ENCODE measurements around the gene SERINC1. TPM values are rescaled to one million over a fixed set of nuclear protein-coding genes. Genes with fewer than 3 reads are reported as not detected.

SERINC1 gene
- total RNA-seq, 1 donor from 2014 or later: 44.0 TPM

DNA sequence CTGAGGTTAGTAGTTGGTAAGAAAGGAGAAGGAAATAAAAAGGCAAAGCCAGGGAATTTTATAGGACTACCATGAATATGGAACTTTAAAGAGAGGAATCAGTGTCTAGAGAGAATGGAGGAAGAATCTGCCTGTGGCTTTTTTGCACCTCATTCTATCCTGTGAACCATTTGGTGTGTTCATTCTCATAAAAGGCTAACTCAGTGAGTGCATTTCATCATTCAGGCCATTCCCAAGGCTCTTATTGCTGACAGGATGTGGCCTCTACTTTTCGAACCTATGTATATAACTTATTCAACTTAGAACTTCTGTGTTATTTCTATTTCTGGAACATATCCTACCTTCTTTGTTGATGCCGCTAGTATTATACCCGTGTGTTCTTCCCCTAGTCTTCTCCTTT is 45.0 kb downstream of the SERINC1 start:
- Mint-ChIP-seq H3K9me3 (no peaks in the 10 kb centered on the region), H3K4me1 (ENCODE audit: low read depth) (peaks cover 12% of the 10 kb centered on the region), H3K4me3 (ENCODE audit: low read depth) (no peak overlapping the region), H3K27me3 (ENCODE audit: low read depth) (no peaks in the 10 kb centered on the region), H3K27ac (no peak overlapping the region), H3K36me3 (ENCODE audit: low read depth) (peaks cover 84% of the 10 kb centered on the region)
- DNase-seq (ENCODE audit: low spot score): no peak
- intact Hi-C loops (cut with micrococcal nuclease): loop anchor here (5.0 kb wide), 1 partner anchor 44 kb away; no protein-coding TSS in a partner anchor

DNA sequence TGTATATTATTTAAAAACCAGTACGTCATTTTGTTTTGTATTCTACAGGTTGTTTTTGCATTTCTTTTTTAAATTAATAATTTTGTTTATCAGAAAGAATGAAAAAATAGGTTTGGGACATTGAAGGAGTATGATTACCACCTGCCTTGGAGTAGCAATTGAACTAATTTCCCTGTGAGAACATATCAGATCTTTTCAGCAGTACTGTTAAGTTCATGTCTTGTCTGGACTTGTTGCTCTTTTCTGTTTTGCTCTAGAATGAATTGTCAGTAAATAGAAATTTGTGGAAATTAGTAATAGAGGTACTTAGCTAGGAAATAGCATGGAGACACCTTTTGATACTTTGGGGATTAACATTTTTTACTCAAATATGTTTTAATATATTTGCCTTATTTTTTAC is 47.9 kb downstream of the SERINC1 start:
- DNase-seq (ENCODE audit: low spot score): no peak
- Mint-ChIP-seq H3K36me3 (ENCODE audit: low read depth) (peaks cover 73% of the 10 kb centered on the region), H3K27me3 (ENCODE audit: low read depth) (no peaks in the 10 kb centered on the region), H3K4me3 (ENCODE audit: low read depth) (no peak overlapping the region), H3K27ac (no peak overlapping the region), H3K4me1 (ENCODE audit: low read depth) (peaks cover 10% of the 10 kb centered on the region), H3K9me3 (no peaks in the 10 kb centered on the region)
- intact Hi-C loops (cut with micrococcal nuclease): loop anchor here (2.0 kb wide), 1 partner anchor 23 kb away; no protein-coding TSS in a partner anchor

- peaks cover 68% of the 10 kb centered on the region for H3K36me3 Mint-ChIP-seq (ENCODE audit: low read depth)
These were observed 48.9 kb downstream of the SERINC1 start for GRCh38 chr6:122422614-122423267.

GRCh38 chr6:122422003-122422402 is 49.6 kb downstream of the SERINC1 start:
- no peaks in the 10 kb centered on the region for H3K27me3 Mint-ChIP-seq (ENCODE audit: low read depth)
- H3K36me3 Mint-ChIP-seq (ENCODE audit: low read depth): peaks cover 65% of the 10 kb centered on the region
- intact Hi-C loops (cut with micrococcal nuclease): loop anchor here (2.0 kb wide), 1 partner anchor 21 kb away; no protein-coding TSS in a partner anchor
- no peak for DNase-seq (ENCODE audit: low spot score)
- H3K4me1 Mint-ChIP-seq (ENCODE audit: low read depth): peaks cover 10% of the 10 kb centered on the region
- H3K27ac Mint-ChIP-seq: no peak overlapping the region
- no peak overlapping the region for H3K4me3 Mint-ChIP-seq (ENCODE audit: low read depth)
- no peaks in the 10 kb centered on the region for H3K9me3 Mint-ChIP-seq

More at GRCh38 chr6:122422614-122423267, 48.9 kb downstream of the SERINC1 start:
- H3K27ac Mint-ChIP-seq: no peak overlapping the region
- H3K9me3 Mint-ChIP-seq: no peaks in the 10 kb centered on the region
- peaks cover 10% of the 10 kb centered on the region for H3K4me1 Mint-ChIP-seq (ENCODE audit: low read depth)
- intact Hi-C loops (cut with micrococcal nuclease): loop anchor here (2.0 kb wide), 1 partner anchor 22 kb away; no protein-coding TSS in a partner anchor
- H3K4me3 Mint-ChIP-seq (ENCODE audit: low read depth): no peak overlapping the region
- no peak for DNase-seq (ENCODE audit: low spot score)
- H3K27me3 Mint-ChIP-seq (ENCODE audit: low read depth): no peaks in the 10 kb centered on the region

DNA sequence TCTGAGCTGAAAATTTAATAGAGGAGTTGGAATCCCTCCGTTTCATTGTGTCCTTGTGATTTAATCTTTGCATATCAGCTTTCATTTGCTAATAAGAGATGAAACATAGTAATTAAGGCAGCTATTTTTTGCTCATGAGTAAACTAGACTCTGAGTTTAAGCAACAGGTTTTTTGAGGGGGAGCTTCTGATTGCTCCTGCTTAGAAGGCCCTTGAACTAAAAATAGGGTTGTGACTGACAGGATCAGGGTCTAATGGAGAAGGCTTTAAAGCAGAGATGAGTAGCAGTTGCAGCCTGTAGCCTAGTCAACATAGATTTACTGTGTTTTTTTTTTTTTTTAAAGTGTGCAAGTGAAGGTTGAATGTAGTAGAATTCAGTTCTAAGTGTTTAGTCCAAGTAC is 54.8 kb downstream of the SERINC1 start:
- Mint-ChIP-seq H3K36me3 (ENCODE audit: low read depth) (peaks cover 44% of the 10 kb centered on the region), H3K9me3 (no peaks in the 10 kb centered on the region), H3K27me3 (ENCODE audit: low read depth) (no peaks in the 10 kb centered on the region), H3K4me3 (ENCODE audit: low read depth) (no peak overlapping the region), H3K27ac (no peak overlapping the region), H3K4me1 (ENCODE audit: low read depth) (no peaks in the 10 kb centered on the region)
- intact Hi-C loops (cut with micrococcal nuclease): no loop called here
- no peak for DNase-seq (ENCODE audit: low spot score)

DNA sequence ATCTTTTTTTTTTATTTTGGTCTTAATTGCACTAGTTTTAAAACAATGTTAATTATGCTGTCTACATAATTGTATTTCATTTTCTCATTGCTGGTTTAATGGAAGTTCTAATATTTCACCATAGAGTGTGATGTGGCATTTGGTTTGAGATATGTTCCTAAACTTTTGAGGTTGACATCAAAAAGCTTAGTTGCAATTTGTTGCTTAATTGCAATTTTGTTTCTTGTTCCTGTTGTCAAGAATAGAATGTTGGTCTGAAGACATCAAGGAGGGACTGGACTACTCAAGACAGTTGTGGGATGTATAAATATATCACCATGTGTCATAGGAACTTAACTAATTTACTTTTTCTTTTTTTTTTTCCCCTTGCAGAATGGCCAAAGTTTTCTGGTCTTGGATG is 59.6 kb downstream of the SERINC1 start:
- Mint-ChIP-seq H3K4me3 (ENCODE audit: low read depth) (no peak overlapping the region), H3K27me3 (ENCODE audit: low read depth) (no peaks in the 10 kb centered on the region), H3K4me1 (ENCODE audit: low read depth) (peaks cover 19% of the 10 kb centered on the region), H3K9me3 (peaks cover 11% of the 10 kb centered on the region), H3K36me3 (ENCODE audit: low read depth) (peaks cover 64% of the 10 kb centered on the region), H3K27ac (no peak overlapping the region)
- intact Hi-C loops (cut with micrococcal nuclease): no loop called here
- no peak for DNase-seq (ENCODE audit: low spot score)

GRCh38 chr6:122408702-122409458 is 62.7 kb downstream of the SERINC1 start:
- peak overlapping the region; percentile 55 for H3K4me3 Mint-ChIP-seq (ENCODE audit: low read depth)
- peaks cover 27% of the 10 kb centered on the region for H3K4me1 Mint-ChIP-seq (ENCODE audit: low read depth)
- peak overlapping the region; percentile 85 for H3K27ac Mint-ChIP-seq
- H3K9me3 Mint-ChIP-seq: peaks cover 11% of the 10 kb centered on the region
- H3K36me3 Mint-ChIP-seq (ENCODE audit: low read depth): peaks cover 71% of the 10 kb centered on the region
- DNase-seq (ENCODE audit: low spot score): no peak
- intact Hi-C loops (cut with micrococcal nuclease): no loop called here
- no peaks in the 10 kb centered on the region for H3K27me3 Mint-ChIP-seq (ENCODE audit: low read depth)

DNA sequence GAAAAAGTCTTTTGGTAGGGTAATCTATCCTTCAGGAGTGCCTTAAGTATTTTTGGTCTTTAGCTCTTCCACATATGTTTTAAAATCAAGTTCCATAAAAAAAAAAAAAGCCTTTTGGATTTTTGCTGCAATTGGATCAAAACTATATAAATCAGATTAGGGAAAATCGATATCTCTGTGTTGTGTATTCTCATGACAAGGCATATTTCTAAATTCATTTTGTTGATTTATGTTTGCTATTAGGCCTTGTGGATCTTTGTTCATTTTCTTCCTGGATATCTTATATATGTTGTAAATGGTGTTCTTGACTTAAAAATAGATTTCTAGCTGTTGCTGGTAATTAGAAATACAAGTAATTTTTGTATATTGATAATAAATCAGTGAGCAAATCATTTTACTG is 63.4 kb downstream of the SERINC1 start:
- intact Hi-C loops (cut with micrococcal nuclease): no loop called here
- H3K27ac Mint-ChIP-seq: peak overlapping the region; percentile 85
- no peaks in the 10 kb centered on the region for H3K27me3 Mint-ChIP-seq (ENCODE audit: low read depth)
- H3K36me3 Mint-ChIP-seq (ENCODE audit: low read depth): peaks cover 66% of the 10 kb centered on the region
- DNase-seq (ENCODE audit: low spot score): no peak
- H3K4me1 Mint-ChIP-seq (ENCODE audit: low read depth): peaks cover 30% of the 10 kb centered on the region
- no peak overlapping the region for H3K4me3 Mint-ChIP-seq (ENCODE audit: low read depth)
- peaks cover 11% of the 10 kb centered on the region for H3K9me3 Mint-ChIP-seq

GRCh38 chr6:122407712-122408111 is 63.9 kb downstream of the SERINC1 start:
- Mint-ChIP-seq H3K9me3 (peaks cover 11% of the 10 kb centered on the region), H3K27ac (no peak overlapping the region), H3K4me3 (ENCODE audit: low read depth) (no peak overlapping the region), H3K27me3 (ENCODE audit: low read depth) (no peaks in the 10 kb centered on the region), H3K36me3 (ENCODE audit: low read depth) (peaks cover 65% of the 10 kb centered on the region), H3K4me1 (ENCODE audit: low read depth) (peaks cover 30% of the 10 kb centered on the region)
- DNase-seq (ENCODE audit: low spot score): no peak
- intact Hi-C loops (cut with micrococcal nuclease): no loop called here

DNA sequence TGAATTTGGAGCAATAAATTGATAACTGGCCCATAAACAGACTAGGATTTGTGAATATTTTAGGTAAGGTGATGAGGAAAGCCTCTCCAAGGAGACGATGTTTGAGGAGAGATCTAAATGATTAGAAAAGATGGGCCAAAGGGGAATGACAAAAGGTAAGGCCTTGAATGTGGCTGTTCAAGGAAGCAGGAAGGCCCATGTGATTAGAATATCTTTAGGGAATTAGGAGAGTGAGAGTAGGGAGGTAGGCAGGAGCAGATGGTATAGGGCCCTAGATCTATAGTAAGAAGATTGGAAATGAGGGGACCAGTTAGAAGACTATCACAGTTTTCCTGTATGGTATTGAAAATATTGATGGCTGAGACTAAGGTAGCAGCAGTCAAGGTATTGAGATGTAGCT is 65.4 kb downstream of the SERINC1 start:
- peaks cover 50% of the 10 kb centered on the region for H3K36me3 Mint-ChIP-seq (ENCODE audit: low read depth)
- DNase-seq (ENCODE audit: low spot score): no peak
- no peak overlapping the region for H3K27ac Mint-ChIP-seq
- H3K27me3 Mint-ChIP-seq (ENCODE audit: low read depth): no peaks in the 10 kb centered on the region
- no peak overlapping the region for H3K4me3 Mint-ChIP-seq (ENCODE audit: low read depth)
- intact Hi-C loops (cut with micrococcal nuclease): no loop called here
- H3K4me1 Mint-ChIP-seq (ENCODE audit: low read depth): peaks cover 40% of the 10 kb centered on the region
- peaks cover 11% of the 10 kb centered on the region for H3K9me3 Mint-ChIP-seq

DNA sequence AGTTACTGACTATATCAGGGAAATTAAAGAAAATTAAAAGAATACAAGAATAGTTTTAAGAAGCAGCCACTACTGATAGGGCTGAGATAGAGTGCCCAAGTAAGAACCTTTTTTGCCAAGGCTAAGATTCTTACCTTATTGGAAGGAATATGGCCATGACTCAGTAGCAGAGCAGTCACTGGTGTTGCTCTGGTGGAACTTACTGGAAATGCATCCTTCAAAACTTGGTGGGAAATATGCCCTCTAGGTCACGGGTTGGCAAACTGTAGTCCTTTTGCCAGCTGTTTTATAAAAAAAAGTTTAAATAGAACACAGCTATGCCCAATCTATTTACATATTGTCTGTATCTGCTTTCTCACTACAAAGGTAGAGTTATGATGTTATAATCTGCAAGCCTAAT is 66.2 kb downstream of the SERINC1 start:
- no peak overlapping the region for H3K27ac Mint-ChIP-seq
- no peak overlapping the region for H3K4me3 Mint-ChIP-seq (ENCODE audit: low read depth)
- intact Hi-C loops (cut with micrococcal nuclease): no loop called here
- H3K4me1 Mint-ChIP-seq (ENCODE audit: low read depth): peaks cover 43% of the 10 kb centered on the region
- H3K9me3 Mint-ChIP-seq: peaks cover 11% of the 10 kb centered on the region
- DNase-seq (ENCODE audit: low spot score): no peak
- peaks cover 48% of the 10 kb centered on the region for H3K36me3 Mint-ChIP-seq (ENCODE audit: low read depth)
- H3K27me3 Mint-ChIP-seq (ENCODE audit: low read depth): no peaks in the 10 kb centered on the region

- H3K27me3 Mint-ChIP-seq (ENCODE audit: low read depth): no peaks in the 10 kb centered on the region
- H3K4me1 Mint-ChIP-seq (ENCODE audit: low read depth): peaks cover 41% of the 10 kb centered on the region
- H3K27ac Mint-ChIP-seq: no peak overlapping the region
- H3K9me3 Mint-ChIP-seq: peaks cover 11% of the 10 kb centered on the region
- no peak overlapping the region for H3K4me3 Mint-ChIP-seq (ENCODE audit: low read depth)
- DNase-seq (ENCODE audit: low spot score): no peak
- H3K36me3 Mint-ChIP-seq (ENCODE audit: low read depth): peaks cover 42% of the 10 kb centered on the region
- intact Hi-C loops (cut with micrococcal nuclease): no loop called here
These were observed 67.2 kb downstream of the SERINC1 start for GRCh38 chr6:122404444-122404843.

DNA sequence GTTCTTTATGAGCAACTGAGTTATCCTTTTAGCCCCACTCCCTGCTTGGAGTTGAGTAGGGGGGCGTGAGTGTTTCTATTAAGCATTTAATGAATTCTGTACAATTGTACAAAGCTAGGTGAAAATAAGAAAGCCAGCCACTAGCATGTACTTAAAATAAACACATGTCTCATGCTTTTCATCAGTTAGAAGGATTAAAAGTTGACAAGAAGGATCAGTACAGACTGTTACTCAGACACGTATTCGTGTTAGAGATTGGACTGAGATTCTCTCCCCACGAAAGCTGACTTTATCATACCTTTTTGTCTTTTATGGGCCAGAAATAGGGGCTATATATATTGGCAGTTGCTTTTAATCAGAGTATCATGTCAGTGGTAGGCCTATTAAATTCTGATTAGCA is 70.5 kb downstream of the SERINC1 start:
- no peaks in the 10 kb centered on the region for H3K27me3 Mint-ChIP-seq (ENCODE audit: low read depth)
- peak overlapping the region; percentile 99 for H3K4me3 Mint-ChIP-seq (ENCODE audit: low read depth)
- H3K4me1 Mint-ChIP-seq (ENCODE audit: low read depth): peaks cover 37% of the 10 kb centered on the region
- H3K9me3 Mint-ChIP-seq: no peaks in the 10 kb centered on the region
- no peak overlapping the region for H3K27ac Mint-ChIP-seq
- intact Hi-C loops (cut with micrococcal nuclease): loop anchor here (2.0 kb wide), 1 partner anchor 22 kb away; no protein-coding TSS in a partner anchor
- no peak for DNase-seq (ENCODE audit: low spot score)
- peaks cover 13% of the 10 kb centered on the region for H3K36me3 Mint-ChIP-seq (ENCODE audit: low read depth)
